H1 (cell line): ENCODE measurements around the gene DIP2C.

ENCODE experiments used
- BRCA1 ChIP-seq: IDR thresholded peaks from 2 replicates; pipeline ENCODE4 v1.6.1; 2012; ENCODE audit warnings: low read depth, low read length, improper control_type of control experiment
- CBX5 ChIP-seq: fragments of 300-800, 300-1000 bp; sonication (generic); IDR thresholded peaks from 2 replicates; pipeline ENCODE4 v1.7.1; 2016; ENCODE audit warnings: antibody characterized with exemption, low read length, low read depth
- EZH2 ChIP-seq: fragments of 200-600 bp; sonication (generic); IDR thresholded peaks from 2 replicates; pipeline ENCODE4 v1.7.1; 2012; ENCODE audit warnings: low read depth, mild to moderate bottlenecking, moderate library complexity, low read length, inconsistent platforms; ENCODE audit not compliant: severe bottlenecking
- HDAC2 ChIP-seq, 2 experiments: fragments of 300-600 bp in 1 of 2; sonication (generic) in 1 of 2; IDR thresholded peaks; 2 replicates each; pipeline ENCODE4 v1.6.1; 2011 to 2012; ENCODE audit warnings: low read depth in 2 of 2, low read length in 2 of 2, mild to moderate bottlenecking in 2 of 2, moderate library complexity in 2 of 2, borderline replicate concordance in 1 of 2, inconsistent platforms in 1 of 2
- JUN ChIP-seq: IDR thresholded peaks from 2 replicates; pipeline ENCODE4 v1.6.1; 2011; ENCODE audit warnings: low read depth, mild to moderate bottlenecking, improper control_type of control experiment, low read length
- POLR2A ChIP-seq, 2 experiments: IDR thresholded peaks; 1 replicate in 1 of 2; 2 replicates in 1 of 2; pipeline ENCODE4 v1.6.1; 2011; ENCODE audit warnings: low read depth in 2 of 2, low read length in 2 of 2, mild to moderate bottlenecking in 2 of 2; ENCODE audit errors: control extremely low read depth in 1 of 2
- RAD21 ChIP-seq, 2 experiments: IDR thresholded peaks in 1 of 2; conservative IDR thresholded peaks in 1 of 2; 2 replicates each; pipeline ENCODE4 v1.6.1; 2011; ENCODE audit warnings: low read depth in 2 of 2, low read length in 2 of 2, improper control_type of control experiment in 1 of 2, inconsistent platforms in 1 of 2, mild to moderate bottlenecking in 1 of 2, moderate library complexity in 1 of 2
- RXRA ChIP-seq: IDR thresholded peaks from 2 replicates; pipeline ENCODE4 v1.6.1; 2011; ENCODE audit warnings: low read depth, mild to moderate bottlenecking, low read length, moderate library complexity; ENCODE audit not compliant: insufficient read depth
- SIN3A ChIP-seq, 2 experiments: IDR thresholded peaks in 1 of 2; conservative IDR thresholded peaks in 1 of 2; 2 replicates each; pipeline ENCODE4 v1.6.1; 2011 to 2012; ENCODE audit warnings: low read length in 2 of 2, improper control_type of control experiment in 1 of 2, low read depth in 1 of 2, mild to moderate bottlenecking in 1 of 2
- SP1 ChIP-seq: IDR thresholded peaks from 2 replicates; pipeline ENCODE4 v1.6.1; 2011; ENCODE audit warnings: low read depth, low read length
- SP2 ChIP-seq: IDR thresholded peaks from 2 replicates; pipeline ENCODE4 v1.6.1; 2012; ENCODE audit warnings: mild to moderate bottlenecking, low read length, inconsistent platforms
- SRF ChIP-seq: IDR thresholded peaks from 2 replicates; pipeline ENCODE4 v1.6.1; 2011; ENCODE audit warnings: mild to moderate bottlenecking, low read depth, low read length, moderate library complexity

DNA sequence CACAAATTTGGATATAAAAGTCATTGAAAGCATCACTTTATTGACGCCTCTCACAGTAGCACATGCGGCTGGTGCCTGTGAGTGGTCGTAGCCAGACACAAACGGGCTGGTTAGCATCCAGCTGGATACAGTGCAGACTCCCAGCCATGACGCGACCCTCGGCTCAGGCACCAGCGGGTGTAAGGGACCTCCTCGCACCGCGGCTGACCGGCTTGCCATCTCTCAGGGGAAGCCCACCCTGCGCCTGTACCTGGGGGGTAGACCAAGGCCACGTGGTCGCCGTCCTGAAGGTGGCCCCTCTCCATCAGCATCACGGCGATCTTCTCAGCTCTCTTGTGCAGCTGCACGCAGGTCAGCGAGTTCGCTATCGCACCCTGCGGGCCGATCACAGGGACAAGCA is 340.4 kb downstream of the DIP2C start:
- no peak for TF ChIP-seq JUN
- no peak for TF ChIP-seq SIN3A (conservative IDR thresholded peaks at IDR 0.05 in 1 of 2, IDR thresholded peaks at IDR 0.05 in 1 of 2; ENCODE audit: low read depth in 1 of 2, low read length in 2 of 2)
- TF ChIP-seq RXRA: no peak
- TF ChIP-seq POLR2A (IDR thresholded peaks at IDR 0.05; ENCODE audit: control extremely low read depth in 1 of 2, low read depth in 2 of 2, low read length in 2 of 2): no peak
- TF ChIP-seq SRF: no peak
- no peak for TF ChIP-seq RAD21 (IDR thresholded peaks at IDR 0.05 in 1 of 2, conservative IDR thresholded peaks at IDR 0.05 in 1 of 2; ENCODE audit: low read depth in 2 of 2, low read length in 2 of 2)
- no peak for TF ChIP-seq EZH2
- no peak for TF ChIP-seq SP2
- TF ChIP-seq CBX5: no peak
- TF ChIP-seq HDAC2 (IDR thresholded peaks at IDR 0.05; ENCODE audit: borderline replicate concordance in 1 of 2, low read depth in 2 of 2, low read length in 2 of 2): no peak
- TF ChIP-seq SP1: no peak
- no peak for TF ChIP-seq BRCA1
